Loucy (cell line): ENCODE measurements around the gene SYT8.

Source experiments
- EZH2phosphoT487 ChIP-seq: fragments of 200-600 bp; IDR thresholded peaks from 2 replicates; pipeline ENCODE4 v1.6.1; 2018; ENCODE audit warnings: antibody characterized with exemption, mild to moderate bottlenecking, moderate library complexity, borderline replicate concordance
- TF ChIP-seq, protein P1 (sequence below): fragments of 200-600 bp; sonication (generic); conservative IDR thresholded peaks from 2 replicates; pipeline ENCODE4 v1.5.1; 2014; ENCODE audit warnings: mild to moderate bottlenecking, antibody characterized with exemption, low read length

DNA sequence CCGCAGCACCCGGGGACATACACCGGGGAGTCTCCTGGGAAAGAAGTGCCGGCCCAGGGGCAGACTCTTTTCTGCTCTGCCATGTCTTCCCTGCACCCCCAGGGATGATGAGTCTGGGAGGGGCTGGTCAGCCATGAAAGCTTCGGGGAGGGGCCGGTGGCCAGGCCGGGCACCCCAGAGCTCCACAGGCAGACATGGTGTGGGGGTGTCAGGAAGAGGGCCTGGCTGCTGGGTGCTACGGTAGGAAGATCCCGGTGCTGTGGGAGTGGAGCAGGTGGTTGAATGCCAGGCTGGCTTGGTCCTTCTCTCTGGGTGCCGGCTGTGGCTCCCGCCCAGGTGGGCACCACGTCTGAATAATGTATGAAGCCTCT lies 35.5 kb downstream of the SYT8 start:
- TF ChIP-seq, protein P1, sequence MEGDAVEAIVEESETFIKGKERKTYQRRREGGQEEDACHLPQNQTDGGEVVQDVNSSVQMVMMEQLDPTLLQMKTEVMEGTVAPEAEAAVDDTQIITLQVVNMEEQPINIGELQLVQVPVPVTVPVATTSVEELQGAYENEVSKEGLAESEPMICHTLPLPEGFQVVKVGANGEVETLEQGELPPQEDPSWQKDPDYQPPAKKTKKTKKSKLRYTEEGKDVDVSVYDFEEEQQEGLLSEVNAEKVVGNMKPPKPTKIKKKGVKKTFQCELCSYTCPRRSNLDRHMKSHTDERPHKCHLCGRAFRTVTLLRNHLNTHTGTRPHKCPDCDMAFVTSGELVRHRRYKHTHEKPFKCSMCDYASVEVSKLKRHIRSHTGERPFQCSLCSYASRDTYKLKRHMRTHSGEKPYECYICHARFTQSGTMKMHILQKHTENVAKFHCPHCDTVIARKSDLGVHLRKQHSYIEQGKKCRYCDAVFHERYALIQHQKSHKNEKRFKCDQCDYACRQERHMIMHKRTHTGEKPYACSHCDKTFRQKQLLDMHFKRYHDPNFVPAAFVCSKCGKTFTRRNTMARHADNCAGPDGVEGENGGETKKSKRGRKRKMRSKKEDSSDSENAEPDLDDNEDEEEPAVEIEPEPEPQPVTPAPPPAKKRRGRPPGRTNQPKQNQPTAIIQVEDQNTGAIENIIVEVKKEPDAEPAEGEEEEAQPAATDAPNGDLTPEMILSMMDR, result no peak
- TF ChIP-seq EZH2phosphoT487, result no peak
